GM15510 (cell line): Measurements from ENCODE around the gene HDHD5.

ENCODE experiments used
- POLR2A ChIP-seq: IDR thresholded peaks from 3 replicates; pipeline ENCODE4 v1.6.1; 2011; ENCODE audit warnings: borderline replicate concordance; ENCODE audit not compliant: insufficient read length; ENCODE audit errors: extremely low read depth

The HDHD5 gene

DNA sequence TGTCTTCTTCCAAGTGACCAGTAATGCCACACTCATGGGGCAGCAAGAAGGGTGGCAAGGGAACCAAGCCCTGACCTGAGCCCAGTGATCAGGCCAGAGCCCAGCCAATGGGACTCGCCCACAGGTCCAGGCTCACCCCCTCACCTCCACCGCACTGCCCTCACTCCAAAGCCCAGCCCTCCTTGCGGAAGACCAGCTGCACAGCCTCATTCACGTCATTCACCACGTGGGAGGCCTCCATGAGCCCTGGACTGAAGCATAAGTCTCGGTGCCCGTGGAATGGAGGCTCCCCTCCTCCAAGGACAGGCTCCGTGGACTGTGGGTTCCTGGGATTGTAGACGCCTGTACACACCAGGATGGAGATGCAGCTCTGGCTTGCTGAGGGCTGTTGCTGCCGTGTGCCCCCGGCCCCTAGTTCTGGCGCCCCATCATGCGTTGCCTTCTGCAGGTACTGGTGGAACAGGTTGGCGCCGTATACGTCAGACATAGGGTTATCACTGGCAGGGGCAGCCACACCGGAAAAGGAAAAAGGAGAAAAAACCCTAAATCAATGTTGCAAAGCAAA lies 21.1 kb downstream of the HDHD5 start:
- no peak for TF ChIP-seq POLR2A

DNA sequence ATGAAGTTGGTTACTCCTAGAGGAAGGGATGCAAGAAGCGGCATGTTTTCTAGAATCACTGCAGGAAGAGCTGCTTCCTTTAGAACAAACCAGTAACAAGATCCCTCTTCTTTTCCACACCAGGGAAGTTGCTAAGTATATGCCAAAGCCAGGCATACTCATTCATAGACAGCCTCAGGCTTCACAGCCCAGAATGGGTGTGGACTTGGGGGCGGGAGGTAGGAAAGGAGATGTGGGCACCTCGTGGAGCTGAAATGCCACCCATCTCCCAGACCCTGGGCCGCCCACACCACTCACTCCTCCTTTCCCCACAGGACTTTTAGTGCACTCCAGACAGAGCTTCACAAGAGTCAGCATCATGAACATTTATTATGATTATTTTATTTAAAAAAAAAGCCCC lies 21.9 kb downstream of the HDHD5 start:
- no peak for TF ChIP-seq POLR2A

DNA sequence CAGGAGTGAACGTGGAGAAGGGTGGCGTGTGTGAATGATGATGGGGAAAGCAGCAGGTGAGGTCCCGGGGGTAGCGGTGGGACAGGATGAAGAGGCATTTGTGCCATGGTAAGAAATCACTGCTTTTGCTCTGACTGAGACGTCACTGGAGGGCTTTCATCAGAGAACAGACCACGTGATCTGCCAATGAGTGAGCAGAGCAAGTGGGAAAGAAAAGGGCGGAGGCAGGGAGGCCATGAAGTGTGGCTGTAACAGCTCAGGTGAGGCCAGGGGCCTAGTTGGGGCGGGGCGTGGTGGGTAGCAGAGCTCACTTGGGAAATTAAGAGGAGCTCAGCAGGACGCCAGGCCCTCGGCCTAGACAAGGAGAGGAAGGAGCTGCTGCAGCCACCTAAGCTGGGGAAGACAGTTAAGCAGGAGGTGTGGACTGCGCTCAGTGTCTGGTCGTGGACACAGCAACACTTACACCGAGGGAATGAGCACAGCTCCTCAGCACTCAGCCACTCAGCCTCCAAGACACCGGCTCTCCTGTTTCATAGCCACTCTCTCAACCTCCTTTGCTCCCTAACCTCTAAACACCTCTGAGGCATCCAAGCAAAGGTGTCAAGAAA lies 23.8 kb downstream of the HDHD5 start:
- TF ChIP-seq POLR2A, result no peak

DNA sequence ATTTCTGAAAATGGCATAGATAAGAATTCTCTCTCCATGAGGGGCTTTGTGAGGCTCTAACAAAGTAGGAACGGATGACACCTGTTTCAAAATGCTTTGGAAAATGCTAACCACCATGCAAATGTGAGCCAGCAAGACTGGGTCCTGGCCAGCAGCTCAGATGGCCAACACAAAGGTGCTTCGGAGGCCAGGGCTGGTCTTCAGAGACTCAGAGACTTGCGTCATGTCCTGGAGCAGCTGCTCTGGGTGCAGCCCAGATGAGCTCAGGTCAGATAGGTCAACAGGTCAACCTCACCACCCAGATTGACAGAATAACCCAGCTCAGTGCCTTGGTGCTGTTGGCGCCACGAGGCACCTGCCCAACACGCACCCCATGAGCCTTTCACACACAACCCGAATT lies 25.9 kb downstream of the HDHD5 start:
- no peak for TF ChIP-seq POLR2A

DNA sequence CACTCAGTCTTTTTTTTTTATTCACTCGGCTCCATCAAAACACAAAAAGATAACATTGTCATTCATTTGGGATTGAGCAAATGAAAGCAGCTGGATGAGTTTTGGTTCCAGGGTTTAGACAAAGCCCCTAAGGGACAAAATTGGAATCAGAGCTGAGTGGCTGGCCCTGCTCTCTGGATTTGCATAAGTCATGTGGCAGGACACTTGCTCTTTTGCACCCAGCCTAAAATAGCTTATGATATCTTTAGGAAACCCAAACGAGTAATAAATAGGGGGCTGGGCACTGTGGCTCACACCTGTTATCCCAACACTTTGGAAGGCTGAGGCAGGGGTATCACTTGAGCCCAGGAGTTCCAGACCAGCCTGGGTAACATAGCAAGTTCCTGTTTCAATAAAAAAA lies 27.0 kb downstream of the HDHD5 start:
- TF ChIP-seq POLR2A, result no peak

DNA sequence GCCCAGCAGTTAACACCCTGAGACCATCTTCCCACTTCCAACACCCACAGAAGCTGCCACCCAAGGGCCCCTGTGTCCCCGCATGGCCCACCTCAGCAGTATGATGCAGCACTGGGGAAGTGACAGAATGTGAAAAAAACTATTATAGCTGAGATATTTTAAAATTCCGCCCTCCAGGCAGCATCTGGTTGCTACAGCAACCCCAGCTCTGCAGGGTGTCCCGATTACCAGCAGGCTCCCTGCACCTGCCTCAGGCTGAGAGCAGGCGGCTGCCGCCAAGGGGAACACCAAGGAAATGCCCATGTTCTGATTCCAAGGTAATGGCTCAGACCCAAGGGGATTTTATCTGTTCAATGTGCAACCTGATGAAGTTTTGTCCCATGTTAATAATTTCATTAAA lies 27.4 kb downstream of the HDHD5 start:
- no peak for TF ChIP-seq POLR2A

DNA sequence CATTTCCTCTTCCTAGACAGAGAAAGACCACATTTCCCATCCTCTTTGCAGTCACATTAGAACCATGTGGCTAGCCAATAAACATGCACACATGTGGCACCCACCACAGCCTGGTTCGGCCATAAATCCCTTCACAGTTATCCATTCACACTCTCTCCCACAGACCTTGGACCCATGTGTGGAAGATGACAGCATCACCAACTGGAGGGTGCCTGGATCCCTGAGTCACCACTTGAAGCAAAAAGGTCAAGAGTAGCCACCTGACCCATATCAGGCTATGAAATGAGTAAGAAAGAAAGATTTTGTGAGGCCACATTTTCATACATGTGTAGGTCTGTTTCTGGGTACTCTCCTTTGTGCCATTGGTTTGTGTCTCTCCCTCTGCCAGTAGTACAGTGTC lies 28.9 kb downstream of the HDHD5 start:
- no peak for TF ChIP-seq POLR2A

DNA sequence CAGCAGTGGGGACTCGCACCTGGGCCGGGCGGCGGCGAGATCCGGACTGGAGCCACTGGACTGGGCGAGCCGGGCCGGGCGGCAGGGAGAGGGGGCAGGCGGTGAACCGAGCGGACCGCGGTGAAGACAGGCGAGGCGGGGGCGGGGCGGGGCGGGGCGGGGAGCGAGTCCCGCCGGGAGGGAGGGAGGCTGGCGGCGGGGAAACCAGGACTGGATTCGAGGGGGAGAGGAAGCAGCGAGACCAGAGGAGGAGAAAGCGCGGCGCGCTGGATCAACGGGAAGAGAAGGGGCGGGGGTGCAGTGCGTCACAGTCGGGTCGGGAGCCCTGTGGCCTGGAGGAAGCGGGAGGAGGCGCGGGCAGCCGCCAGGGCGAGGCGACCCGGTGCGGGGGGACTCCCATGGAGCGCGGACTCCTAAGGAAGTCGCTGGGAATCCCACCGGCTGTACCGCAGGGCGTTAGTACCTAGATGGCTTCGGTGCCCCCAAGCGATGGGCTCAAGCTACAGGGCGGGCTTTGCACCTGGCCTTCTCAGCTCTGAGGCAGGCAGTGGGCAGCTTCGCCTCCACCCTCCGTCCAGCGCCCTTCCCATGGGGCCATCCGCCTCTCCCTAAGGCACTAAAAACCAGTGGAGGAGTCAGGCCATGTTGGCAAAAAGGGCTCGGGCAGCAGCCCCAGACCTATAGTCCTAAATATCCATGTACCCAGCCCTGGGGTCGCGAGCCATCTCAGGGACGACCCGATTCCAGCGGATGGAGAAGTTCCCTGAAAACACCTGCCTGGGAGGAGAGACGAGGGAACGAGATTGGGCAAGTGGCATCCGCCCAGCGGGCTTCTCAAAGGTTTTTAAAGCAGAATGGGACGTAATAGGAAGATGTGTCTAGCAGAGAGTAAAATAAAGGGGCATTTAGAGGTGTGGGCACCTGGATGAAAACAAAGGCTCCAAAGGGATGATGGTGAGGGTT lies 37.6 kb downstream of the HDHD5 start, which contains the start of gene TMEM121B:
Gene TMEM121B (minus strand): TSS at position 128 of the 963 bp plus-strand sequence. CDS start 233 bp downstream, outside the sequence.
- no peak for TF ChIP-seq POLR2A

DNA sequence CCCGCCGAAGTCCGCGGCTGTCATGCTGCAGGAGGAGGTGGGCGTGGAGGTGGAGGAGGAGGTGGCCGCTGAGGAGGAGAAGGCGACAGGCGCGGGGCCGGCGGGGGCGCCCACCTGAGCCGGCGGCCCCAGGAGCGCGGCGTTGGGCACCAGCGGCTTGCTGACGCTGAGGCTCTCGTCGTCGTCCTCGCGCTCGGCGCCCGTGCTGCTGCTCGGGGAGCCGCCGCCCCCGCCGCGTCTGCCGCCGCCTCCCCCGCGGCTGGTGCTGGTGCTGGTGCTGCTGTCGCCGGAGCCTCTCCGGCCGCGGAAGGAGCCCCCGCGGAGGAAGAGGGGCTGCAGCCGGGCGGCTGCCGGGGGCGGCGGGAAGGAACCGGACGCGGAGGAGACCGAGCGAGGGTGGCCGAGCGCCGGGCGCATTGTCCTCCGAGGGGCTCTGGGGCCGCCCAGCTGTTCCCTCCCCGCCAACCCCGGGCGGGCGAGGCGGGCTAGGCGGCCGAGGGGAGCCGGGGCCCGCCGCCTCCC lies 38.3 kb downstream of the HDHD5 start:
- TF ChIP-seq POLR2A, result no peak

DNA sequence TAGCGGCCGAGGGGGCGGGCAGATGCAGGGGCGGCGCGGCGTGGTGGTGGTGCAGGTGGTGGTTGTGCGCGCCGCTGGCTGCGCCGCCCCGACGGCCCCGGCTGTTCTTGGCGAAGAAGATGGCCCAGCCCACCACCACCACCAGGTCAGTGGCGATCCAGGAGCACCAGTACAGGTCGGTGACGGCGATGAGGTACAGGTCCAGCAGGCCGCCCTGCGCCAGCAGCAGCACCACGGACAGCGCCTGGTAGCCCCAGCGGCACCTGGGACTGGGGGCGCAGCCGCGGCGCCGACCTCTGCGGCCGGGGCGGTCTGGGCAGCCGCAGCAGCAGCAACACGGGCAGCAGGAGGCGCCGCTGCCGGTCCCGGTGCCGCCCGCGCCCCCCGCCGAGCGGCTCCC lies 38.8 kb downstream of the HDHD5 start:
- TF ChIP-seq POLR2A, result no peak

DNA sequence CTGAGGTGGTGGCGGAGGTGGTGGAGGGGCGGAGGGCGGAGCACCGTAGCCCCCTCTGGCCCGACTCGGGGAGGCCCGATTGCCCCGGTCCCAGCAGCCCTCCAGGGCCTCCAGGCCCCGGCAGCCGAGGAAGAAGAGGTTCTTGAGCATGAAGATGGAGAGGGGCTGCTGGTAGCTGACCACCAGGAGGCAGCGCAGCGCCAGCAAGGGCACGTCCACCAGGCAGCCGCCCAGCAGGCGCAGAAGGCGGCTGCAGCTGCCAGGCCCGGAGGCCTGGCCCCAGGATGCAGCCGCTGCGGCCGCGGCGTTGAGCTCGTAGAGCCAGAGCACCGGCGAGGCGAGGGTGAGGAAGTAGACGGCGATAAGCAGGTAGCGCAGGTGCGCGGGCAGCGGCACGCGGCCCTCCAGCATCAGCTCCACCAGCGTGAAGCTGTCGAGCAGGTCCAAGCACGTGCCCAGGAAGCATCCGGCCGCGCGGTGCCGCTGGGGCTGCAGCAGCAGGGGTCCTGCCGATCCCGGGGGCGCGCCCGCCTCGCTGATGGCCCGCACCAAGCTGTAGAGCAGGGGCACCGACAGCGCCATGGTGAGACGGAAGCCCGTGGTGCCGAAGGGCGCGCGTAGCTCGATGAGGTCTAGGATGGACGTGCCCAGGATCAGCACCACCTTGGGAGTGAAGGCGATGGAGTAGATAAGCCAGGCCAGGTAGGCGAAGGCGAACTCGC lies 39.4 kb downstream of the HDHD5 start:
- TF ChIP-seq POLR2A, result no peak

DNA sequence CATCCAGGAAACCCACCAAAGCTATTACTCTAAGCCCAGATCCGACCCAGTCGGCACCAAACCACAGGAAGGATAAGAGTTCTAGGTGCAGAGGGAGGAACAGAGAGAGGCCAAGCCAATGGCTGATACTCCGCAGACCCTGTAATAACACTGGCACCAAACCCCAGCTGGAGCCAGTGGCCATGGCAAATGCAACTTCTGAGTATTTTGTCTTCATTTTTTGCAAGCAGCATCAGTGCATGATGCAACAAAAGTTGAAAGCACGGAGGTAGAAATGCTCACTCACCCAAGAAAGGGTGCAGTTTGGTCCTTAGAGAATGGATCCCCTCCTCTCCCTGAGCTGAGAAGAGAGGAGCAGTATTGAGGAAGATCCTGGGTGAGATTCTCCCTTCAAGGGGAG lies 40.7 kb downstream of the HDHD5 start:
- no peak for TF ChIP-seq POLR2A

DNA sequence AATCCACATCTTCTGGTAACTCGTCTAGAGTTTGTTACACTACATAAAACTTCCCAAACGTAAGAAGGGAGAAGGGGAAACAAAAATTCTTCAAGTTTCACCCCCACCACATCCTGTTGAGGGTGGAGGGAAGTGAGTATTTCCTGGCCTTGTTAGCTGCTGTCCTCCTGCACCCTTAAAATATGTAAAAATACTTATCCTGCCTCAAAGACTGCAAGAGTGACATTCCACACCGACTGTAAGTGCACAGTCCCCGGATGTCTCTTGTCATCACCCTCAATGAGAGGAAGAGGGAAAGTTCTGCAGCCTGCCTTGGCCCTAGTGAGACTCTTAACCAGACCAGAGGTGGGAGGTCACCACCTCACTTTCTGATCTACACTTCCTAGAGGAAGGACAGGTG lies 41.2 kb downstream of the HDHD5 start:
- no peak for TF ChIP-seq POLR2A

DNA sequence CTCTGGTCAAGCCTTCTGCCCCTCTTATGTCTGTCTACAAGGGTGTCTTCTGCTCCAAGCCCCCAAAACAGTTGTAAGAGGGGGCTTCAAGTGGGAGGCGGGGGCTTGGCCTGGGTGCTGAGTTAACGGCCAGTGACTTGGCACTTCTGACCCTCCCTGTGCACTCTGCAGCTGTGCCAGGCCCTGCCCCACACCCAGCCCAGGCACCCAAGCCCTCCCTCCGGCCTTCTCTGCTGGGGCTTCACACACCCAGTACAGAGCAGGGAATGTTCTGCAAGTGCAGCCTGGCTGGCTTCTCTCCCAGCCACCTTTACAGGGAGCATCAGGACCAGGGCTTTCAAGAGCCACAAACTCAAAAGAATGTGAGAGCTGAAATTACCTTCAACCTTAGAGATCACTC lies 41.7 kb downstream of the HDHD5 start:
- no peak for TF ChIP-seq POLR2A
